Activated T-helper 9 cell treated with anti-CD3 and anti-CD28 coated beads, Interleukin-2, amount 50 U/mL, for 16 hours (primary cell): ENCODE data around the gene CUL4A.
"Not testable (repeated sequence)": the region's sequence is repeated elsewhere in the genome, so short reads cannot be mapped to it uniquely, and the experiment has no call there.

Experiments used
- DNase-seq: peaks from one replicate; pipeline ENCODE4 v3.0.0-alpha.2; 2020; ENCODE audit warnings: low read depth

CUL4A gene

GRCh38 chr13:113292021-113292862, 82.8 kb downstream of the CUL4A start:
- DNase-seq = no peak

GRCh38 chr13:113293686-113294085, 84.3 kb downstream of the CUL4A start:
- no peak for DNase-seq

GRCh38 chr13:113295776-113296175, 86.4 kb downstream of the CUL4A start:
- no peak for DNase-seq

GRCh38 chr13:113296823-113297369, 87.5 kb downstream of the CUL4A start, which contains the start of gene LAMP1:
Gene LAMP1 (plus strand): TSS chr13:113297239. CDS start chr13:113297435, 196 bp downstream.
- peak; percentile 99 for DNase-seq

GRCh38 chr13:113297370-113298042, 88.1 kb downstream of the CUL4A start:
- peak; percentile 32 for DNase-seq

GRCh38 chr13:113298043-113298945, 88.9 kb downstream of the CUL4A start:
- DNase-seq = no peak

- no peak for DNase-seq
These were observed 90.5 kb downstream of the CUL4A start for GRCh38 chr13:113299951-113300350.

GRCh38 chr13:113302986-113303385, 93.6 kb downstream of the CUL4A start:
- DNase-seq = no peak

- DNase-seq = no peak
These were observed 94.7 kb downstream of the CUL4A start for GRCh38 chr13:113304121-113304520.

- no peak for DNase-seq
These were observed 95.8 kb downstream of the CUL4A start for GRCh38 chr13:113305208-113305607.

- no peak for DNase-seq
These were observed 98.1 kb downstream of the CUL4A start for GRCh38 chr13:113307491-113307890.

GRCh38 chr13:113309473-113309872, 100.1 kb downstream of the CUL4A start:
- no peak for DNase-seq

- DNase-seq = not testable (repeated sequence)
These were observed 104.7 kb downstream of the CUL4A start for GRCh38 chr13:113314112-113314511.

GRCh38 chr13:113314895-113315470, 105.6 kb downstream of the CUL4A start:
- DNase-seq = not testable (repeated sequence)

- DNase-seq = no peak
These were observed 106.6 kb downstream of the CUL4A start for GRCh38 chr13:113315992-113316391.
